Motor neuron (in vitro differentiated cells): ENCODE measurements around the gene FOSB. TPM values are rescaled to one million over a fixed set of nuclear protein-coding genes. Genes with fewer than 3 reads are reported as not detected.

ENCODE experiments used
- ATAC-seq, 8 experiments: fragments of 200-7000 bp; cut with Tn5 transposase; replicated peaks in 6 of 8; 2 replicates each; pipeline ENCODE4 v1.8.0; 2021; ENCODE audit warnings: mild to moderate bottlenecking in 8 of 8, moderate library complexity in 8 of 8
- H3K27ac ChIP-seq, 2 donors: fragments of 250-450 bp; sonication (Bioruptor Pico); 2 replicates each; pipeline ENCODE4 v1.9.0; 2021; ENCODE audit warnings: antibody characterized with exemption in 2 of 2, mild to moderate bottlenecking in 2 of 2, moderate library complexity in 1 of 2
- H3K4me1 ChIP-seq, 2 donors: fragments of 250-450 bp; sonication (Bioruptor Pico); replicated peaks in 1 of 2; 2 replicates each; pipeline ENCODE4 v1.6.1; 2021; ENCODE audit warnings: antibody characterized with exemption in 2 of 2, mild to moderate bottlenecking in 2 of 2, moderate library complexity in 1 of 2
- H3K4me3 ChIP-seq, 5 donors: fragments of 250-450 bp; sonication (Bioruptor Pico); 2 replicates each; pipeline ENCODE4 v1.9.0; 2021; ENCODE audit warnings: antibody characterized with exemption in 5 of 5, mild to moderate bottlenecking in 5 of 5, moderate library complexity in 4 of 5
- WGBS, 10 experiments: fragments of 450-650 bp; shearing (Covaris generic); methylation state at CpG; one replicate each; pipeline ENCODE4 v1.0.0; 2022; 5-methylcytosine and 5-hydroxymethylcytosine counted together
- in situ Hi-C, 9 experiments: fragments of 400-800 bp; cut with MboI; loops; one replicate each; pipeline ENCODE4 v1.15.0; 2021; ENCODE audit warnings: low sequenced_read_pairs in 9 of 9, low pct_unique_long_range_greater_than_20kb in 2 of 9; ENCODE audit not compliant: unreplicated experiment in 9 of 9
- total RNA-seq, 8 experiments: library from RNA; unstranded; fragments of 300-600 nt; gene quantifications; 2 replicates each; pipeline versions ENCODE4 v1.2.3 to v1.2.4, GENCODE V29; 2022

The FOSB gene
- total RNA-seq, 8 experiments from 2014 or later: 1.6 to 16.8 (median 4.0) TPM

DNA sequence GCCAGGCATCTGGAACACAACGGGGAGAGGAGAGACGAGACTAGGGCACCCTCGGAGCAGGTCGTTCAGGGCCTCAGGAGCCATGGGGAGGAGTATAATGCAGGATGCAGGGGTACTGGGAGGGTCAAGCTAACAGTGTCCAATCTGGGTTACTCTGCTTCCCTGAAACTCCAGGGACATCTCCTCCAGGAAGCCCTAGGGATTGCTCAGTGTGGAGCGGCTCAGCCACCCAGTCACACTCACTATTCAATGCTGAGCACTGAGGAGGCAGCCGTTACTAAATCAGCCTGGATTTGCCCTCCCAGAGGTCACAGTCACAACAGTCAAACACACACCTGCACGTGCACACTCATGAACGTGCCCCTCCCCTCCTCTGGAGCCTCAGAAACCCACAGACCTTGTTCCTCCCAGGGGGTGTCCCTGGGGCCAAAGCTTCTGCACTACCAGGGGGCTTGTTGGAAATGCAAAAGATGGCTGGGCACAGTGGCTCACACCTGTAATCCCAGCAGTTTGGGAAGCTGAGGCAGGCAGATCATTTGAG is 6.9 kb upstream of the FOSB start:
- Histone ChIP-seq H3K4me1 (peaks cover 2 to 3% of the 10 kb centered on the region in 2 donors), H3K4me3 (no peak overlapping the region), H3K27ac (no peak overlapping the region)
- ATAC-seq: no peak
- WGBS, 10 experiments: 20 to 80% (median 54%) methylated on average over 1 to 5 of the region's 8 CpGs; no CpG with 5 or more reads in 6 of the 10 experiments
- in situ Hi-C loops: no loop called here

DNA sequence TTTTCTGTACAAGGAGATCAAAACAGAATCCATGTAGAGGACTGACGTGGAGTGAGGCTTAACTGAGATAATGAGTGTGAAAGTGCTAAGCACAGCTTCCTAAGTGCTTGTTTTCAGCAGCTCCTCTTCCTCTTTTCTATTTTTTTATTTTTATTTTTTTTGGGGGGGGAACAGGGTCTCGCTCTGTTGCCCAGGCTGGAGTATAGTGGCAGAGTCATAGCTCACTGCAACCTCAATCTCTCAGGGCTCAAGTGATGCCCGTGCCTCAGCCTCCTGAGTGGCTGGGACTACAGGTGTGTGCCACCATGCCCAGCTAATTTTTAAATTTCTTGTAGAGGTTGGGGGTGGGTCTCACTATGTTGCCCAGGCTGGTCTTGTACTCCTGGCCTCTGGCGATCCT is 5.6 kb upstream of the FOSB start:
- in situ Hi-C loops: no loop called here
- ATAC-seq: no peak
- H3K4me3 ChIP-seq: no peak overlapping the region
- no peaks in the 10 kb centered on the region for H3K4me1 ChIP-seq
- no peak overlapping the region for H3K27ac ChIP-seq
- 36 to 80% (median 68%) methylated on average over 1 to 4 of the region's 4 CpGs; no CpG with 5 or more reads in 2 of the 10 experiments for WGBS, 10 experiments

DNA sequence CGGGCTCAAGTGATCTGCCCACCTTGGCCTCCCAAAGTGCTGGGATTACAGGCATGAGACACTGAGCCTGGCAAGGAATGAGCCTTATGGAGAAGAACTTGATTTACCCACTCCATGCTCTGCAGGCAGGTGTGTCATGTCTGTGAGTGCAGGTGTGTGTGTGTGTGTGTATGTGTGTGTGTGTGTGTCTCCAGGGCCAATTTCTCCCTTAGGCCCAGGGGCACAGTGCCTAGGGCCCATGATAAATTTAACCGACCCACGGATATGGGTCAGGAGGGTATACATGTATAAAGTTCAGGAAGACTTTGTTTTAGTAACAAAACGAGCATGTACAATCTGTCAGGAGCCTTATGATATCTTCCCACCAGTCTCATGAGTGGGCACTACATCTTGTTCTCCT is 4.6 kb upstream of the FOSB start:
- no peak for ATAC-seq
- in situ Hi-C loops: no loop called here
- Histone ChIP-seq H3K27ac (no peak overlapping the region), H3K4me3 (no peak overlapping the region), H3K4me1 (no peaks in the 10 kb centered on the region)
- WGBS, 10 experiments: 20 to 94% (median 80%) methylated on average over 1 to 3 of the region's 4 CpGs; no CpG with 5 or more reads in 4 of the 10 experiments

DNA sequence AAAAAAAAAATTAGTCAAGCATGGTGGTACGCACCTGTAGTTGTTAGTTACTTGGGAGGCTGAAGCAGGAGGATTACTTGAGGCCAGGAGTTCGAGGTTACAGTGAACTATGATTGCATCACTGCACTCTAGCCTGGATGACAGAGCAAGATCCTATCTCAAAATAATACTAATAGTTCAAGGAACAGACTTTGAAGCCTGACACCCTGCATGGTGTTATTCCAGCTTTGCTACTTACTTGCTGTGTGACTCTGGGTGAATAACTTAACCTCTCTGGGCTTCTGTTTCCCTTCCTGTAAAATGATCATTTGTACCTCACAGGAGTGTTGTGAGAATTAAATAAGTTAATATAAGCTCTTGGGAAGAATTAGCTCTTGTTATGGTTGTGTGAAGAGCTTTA is 3.5 kb upstream of the FOSB start:
- 40 to 100% (median 70%) methylated on average over 1 to 2 of the region's 2 CpGs; no CpG with 5 or more reads in 3 of the 10 experiments for WGBS, 10 experiments
- in situ Hi-C loops: no loop called here
- Histone ChIP-seq H3K4me3 (no peak overlapping the region), H3K4me1 (no peaks in the 10 kb centered on the region), H3K27ac (no peak overlapping the region)
- ATAC-seq: no peak

DNA sequence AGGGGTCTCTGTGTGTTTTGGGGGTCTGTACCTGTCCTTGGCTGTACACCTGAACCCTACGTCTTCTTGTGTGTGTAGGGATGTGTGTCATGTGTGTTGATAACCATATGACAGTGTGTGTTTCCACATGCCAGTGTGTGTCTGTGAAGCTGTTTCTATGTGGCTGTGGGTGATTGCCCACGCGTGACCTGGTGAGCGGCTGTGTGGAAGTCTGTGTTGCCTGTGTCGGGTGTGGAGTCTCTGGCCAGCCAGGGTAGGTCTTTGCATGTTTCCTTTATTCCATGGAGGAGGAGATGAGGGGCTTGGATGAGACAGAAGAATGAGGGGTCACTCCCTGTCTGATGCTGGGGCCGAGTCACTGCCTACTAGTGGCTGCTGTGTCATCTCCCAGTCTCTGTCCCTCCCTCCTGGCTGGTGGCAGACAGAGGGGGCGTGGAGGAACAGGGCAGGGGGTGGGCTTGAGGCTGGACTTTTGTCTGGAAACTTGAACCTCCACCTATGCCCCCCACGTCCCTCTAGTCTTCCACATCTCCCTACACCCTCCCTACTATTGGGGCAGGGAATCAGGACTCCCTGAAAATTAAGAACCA is 2.8 kb upstream of the FOSB start:
- no peak for ATAC-seq
- WGBS, 10 experiments: 0 to 100% (median 10%) methylated on average over 1 to 3 of the region's 8 CpGs; no CpG with 5 or more reads in 6 of the 10 experiments
- in situ Hi-C loops: no loop called here
- Histone ChIP-seq H3K27ac (no peak overlapping the region), H3K4me1 (peaks cover 0 to 1% of the 10 kb centered on the region in 2 donors), H3K4me3 (no peak overlapping the region)

DNA sequence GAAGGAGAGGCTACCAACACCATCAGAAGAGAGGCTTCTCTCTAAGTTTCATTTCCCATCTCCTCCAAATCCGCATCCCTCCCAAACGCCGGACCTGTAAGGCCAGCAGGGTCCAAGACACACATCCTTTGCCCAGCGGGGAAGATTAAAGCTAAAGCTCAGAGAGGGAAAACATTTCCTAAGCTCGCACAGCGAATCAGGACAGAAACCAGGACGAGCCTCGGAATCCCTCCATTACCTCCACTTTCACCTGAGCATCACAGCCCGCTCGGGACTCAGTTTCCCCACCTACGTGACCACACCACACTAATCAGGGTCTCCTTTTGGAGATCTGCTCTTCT is 711 bp upstream of the FOSB start:
- Histone ChIP-seq H3K27ac (no peak overlapping the region), H3K4me3 (peak overlapping the region; percentile 46 to 69 (median 64)), H3K4me1 (peaks cover 0 to 3% of the 10 kb centered on the region in 2 donors)
- 0 to 10% (median 0%) methylated on average over 1 to 7 of the region's 11 CpGs; no CpG with 5 or more reads in 4 of the 10 experiments for WGBS, 10 experiments
- no peak for ATAC-seq
- in situ Hi-C loops: no loop called here

DNA sequence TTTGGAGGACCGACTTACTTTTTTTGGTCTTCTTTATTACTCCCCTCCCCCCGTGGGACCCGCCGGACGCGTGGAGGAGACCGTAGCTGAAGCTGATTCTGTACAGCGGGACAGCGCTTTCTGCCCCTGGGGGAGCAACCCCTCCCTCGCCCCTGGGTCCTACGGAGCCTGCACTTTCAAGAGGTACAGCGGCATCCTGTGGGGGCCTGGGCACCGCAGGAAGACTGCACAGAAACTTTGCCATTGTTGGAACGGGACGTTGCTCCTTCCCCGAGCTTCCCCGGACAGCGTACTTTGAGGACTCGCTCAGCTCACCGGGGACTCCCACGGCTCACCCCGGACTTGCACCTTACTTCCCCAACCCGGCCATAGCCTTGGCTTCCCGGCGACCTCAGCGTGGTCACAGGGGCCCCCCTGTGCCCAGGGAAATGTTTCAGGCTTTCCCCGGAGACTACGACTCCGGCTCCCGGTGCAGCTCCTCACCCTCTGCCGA is 409 bp downstream of the FOSB start:
- H3K27ac ChIP-seq: peak overlapping the region; percentile 67 to 83
- ATAC-seq: no peak
- peaks cover 0 to 11% of the 10 kb centered on the region in 2 donors for H3K4me1 ChIP-seq
- WGBS, 10 experiments: 0 to 4% (median 0%) methylated on average over 1 to 12 of the region's 31 CpGs; no CpG with 5 or more reads in 1 of the 10 experiments
- peak overlapping the region; percentile 46 to 69 (median 64) for H3K4me3 ChIP-seq
- in situ Hi-C loops: no loop called here

DNA sequence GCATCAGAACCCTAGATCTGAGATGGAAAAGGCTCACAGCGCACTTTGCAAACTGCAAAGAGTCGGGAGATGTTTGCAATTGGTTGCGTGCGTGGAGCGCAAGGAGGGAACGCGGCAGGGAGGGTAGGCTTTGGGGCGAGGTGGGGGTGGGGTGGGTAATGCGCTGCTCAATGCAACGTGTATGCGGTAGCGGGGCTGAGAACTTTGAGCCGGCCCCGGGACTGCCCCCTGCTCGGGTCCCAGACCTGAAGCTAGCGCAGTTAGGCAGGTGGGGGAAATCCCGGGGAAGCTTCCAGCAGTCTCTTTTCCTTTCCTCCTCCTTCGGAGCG is 971 bp downstream of the FOSB start:
- peak; percentile 2 to 51 (median 44) for ATAC-seq
- WGBS, 10 experiments: 20% methylated on average over 1 of the region's 19 CpGs; no CpG with 5 or more reads in 9 of the 10 experiments
- peak overlapping the region; percentile 46 to 69 (median 64) for H3K4me3 ChIP-seq
- H3K27ac ChIP-seq: peak overlapping the region; percentile 67 to 83
- in situ Hi-C loops: no loop called here
- peaks cover 0 to 11% of the 10 kb centered on the region in 2 donors for H3K4me1 ChIP-seq

DNA sequence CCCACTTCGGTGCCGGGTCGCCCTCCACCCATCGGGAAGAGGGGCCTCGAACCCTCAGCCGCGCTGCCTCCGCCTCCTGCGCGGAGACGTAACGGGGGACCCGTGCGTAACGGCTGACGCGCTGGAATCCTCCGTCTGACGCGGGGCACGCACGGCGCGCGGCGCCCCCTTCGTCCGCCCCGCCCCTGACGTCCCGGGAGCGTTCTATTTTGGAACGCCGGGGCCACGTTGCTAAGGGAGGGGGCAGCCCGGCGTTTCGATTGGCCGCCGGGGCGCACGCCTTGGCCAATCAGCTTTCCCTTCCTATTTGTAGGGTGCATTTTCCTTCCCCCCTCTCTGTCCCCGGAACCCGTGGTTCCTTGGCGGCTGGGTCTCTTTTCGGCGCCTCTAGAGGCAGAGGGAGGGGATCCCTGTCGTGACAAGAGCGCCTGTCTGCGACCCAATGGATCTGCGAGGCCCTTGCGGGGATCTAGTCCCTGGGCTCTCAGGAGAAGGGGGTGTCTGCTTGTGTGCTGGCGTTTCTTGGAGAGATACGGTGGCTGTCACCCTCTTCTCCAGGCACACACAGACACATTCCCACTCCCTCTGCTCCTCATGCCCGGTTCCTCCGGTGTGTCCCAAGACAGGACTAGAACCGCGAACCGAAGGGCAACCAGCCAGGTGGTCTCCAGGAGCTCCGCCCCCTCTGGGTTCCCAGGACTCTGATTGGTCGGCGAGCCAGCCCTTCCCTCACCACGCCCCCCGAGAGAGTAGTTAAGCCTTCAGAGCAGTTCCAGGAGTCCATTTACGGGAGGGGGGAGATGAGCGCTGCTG is 1.5 kb downstream of the FOSB start:
- H3K4me1 ChIP-seq: peaks cover 0 to 11% of the 10 kb centered on the region in 2 donors
- peak overlapping the region; percentile 46 to 69 (median 64) for H3K4me3 ChIP-seq
- peak overlapping the region; percentile 69 to 83 for H3K27ac ChIP-seq
- ATAC-seq: peak; percentile 31 to 81 (median 76)
- in situ Hi-C loops: no loop called here
- 0% methylated on average over 1 to 5 of the region's 66 CpGs; no CpG with 5 or more reads in 6 of the 10 experiments for WGBS, 10 experiments

DNA sequence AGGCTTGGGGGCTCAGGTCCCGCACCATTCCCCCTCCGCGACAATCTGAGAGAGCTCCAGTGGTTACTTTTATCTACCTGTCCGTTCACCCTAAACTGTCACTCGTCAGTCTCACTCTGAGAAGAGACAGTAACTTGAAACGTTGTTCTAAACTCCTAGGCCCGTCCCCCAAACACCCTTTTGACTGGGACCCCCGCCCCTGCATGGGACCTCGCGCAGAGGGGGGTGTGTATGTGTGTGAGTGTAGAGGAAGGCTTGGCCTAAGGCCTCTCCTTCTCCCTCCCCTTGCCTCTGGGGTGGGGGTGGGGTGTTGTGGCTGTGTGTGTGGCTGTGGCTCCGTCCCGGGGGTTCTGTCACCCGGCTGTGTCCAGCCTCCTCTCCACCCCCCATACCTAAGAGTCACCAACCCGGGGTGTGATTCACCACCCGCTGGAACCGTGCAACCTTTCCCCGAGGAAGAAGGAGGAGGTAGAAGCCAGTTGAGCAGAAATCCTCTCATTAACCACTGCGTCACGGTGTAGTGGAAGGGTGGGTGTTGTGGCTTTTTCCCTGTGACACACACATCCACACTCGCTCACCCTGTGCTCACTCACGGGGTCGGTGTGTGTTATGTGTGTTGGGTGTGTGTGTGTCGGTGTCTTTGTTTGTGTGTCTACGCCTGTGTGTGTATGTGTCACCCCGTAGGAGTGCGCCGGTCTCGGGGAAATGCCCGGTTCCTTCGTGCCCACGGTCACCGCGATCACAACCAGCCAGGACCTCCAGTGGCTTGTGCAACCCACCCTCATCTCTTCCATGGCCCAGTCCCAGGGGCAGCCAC is 2.4 kb downstream of the FOSB start:
- in situ Hi-C loops: no loop called here
- H3K27ac ChIP-seq: peak overlapping the region in 1 of 2 donors; percentile 5
- ATAC-seq: peak; percentile 1 to 18 (median 4)

DNA sequence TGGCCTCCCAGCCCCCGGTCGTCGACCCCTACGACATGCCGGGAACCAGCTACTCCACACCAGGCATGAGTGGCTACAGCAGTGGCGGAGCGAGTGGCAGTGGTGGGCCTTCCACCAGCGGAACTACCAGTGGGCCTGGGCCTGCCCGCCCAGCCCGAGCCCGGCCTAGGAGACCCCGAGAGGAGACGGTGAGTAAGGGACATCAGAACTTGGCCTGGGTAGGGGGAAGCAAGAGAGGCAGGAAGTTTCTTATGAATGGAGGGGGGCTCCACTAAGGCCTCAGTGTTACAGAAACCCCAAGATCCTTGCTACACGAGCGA is 2.9 kb downstream of the FOSB start:
- peaks cover 0 to 11% of the 10 kb centered on the region in 2 donors for H3K4me1 ChIP-seq
- 75 to 93% (median 90%) methylated on average over 2 to 4 of the region's 15 CpGs; no CpG with 5 or more reads in 7 of the 10 experiments for WGBS, 10 experiments
- no peak overlapping the region for H3K27ac ChIP-seq
- in situ Hi-C loops: no loop called here
- H3K4me3 ChIP-seq: no peak overlapping the region
- ATAC-seq: no peak

More for the DNA sequence above, 2.4 kb downstream of the FOSB start:
- peaks cover 0 to 11% of the 10 kb centered on the region in 2 donors for H3K4me1 ChIP-seq
- peak overlapping the region; percentile 46 to 69 (median 64) for H3K4me3 ChIP-seq
- 0 to 26% (median 0%) methylated on average over 1 to 6 of the region's 33 CpGs; no CpG with 5 or more reads in 6 of the 10 experiments for WGBS, 10 experiments

DNA sequence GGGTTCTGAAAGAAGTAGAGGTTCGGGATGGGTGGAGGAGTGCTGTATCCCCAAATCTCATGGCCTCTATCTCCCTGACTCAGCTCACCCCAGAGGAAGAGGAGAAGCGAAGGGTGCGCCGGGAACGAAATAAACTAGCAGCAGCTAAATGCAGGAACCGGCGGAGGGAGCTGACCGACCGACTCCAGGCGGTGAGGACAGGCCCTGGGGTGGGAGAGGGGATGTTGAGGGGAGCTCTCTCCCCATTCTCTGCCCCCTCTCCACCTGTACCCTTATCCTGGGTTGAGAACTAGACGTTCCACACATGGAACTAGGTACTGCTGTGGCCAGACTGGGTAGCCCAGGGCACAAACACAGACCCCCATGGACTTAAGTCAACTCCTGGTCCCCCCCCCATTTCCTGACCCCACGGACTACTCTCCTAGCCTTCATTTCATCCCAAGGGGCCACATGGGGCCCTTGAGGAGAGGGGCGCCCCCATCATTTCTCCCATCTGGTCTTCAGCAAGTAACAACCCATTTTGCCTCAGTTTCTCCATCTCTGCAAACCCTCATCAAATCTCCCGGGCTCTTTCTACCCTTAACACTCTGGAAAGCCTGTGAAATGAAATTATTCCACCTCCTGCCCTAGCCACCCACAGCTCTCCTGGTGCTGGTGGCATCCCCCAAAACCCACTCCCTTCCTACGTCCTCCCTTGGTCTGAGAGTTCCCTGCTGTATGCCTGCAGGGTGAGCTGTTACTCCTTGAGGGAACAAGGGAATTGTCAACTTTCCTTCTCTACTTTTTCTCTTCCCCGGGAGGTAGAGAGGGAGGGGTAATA is 3.5 kb downstream of the FOSB start:
- no peak for ATAC-seq
- Histone ChIP-seq H3K4me3 (no peak overlapping the region), H3K4me1 (peaks cover 0 to 11% of the 10 kb centered on the region in 2 donors), H3K27ac (no peak overlapping the region)
- in situ Hi-C loops: no loop called here
- WGBS, 10 experiments: 20 to 100% (median 69%) methylated on average over 1 to 6 of the region's 16 CpGs; no CpG with 5 or more reads in 2 of the 10 experiments
